B cell (primary cell): Measurements from ENCODE around the gene SRGAP1. TPM values are rescaled to one million over a fixed set of nuclear protein-coding genes. Genes with fewer than 3 reads are reported as not detected.

Source experiments
- ATAC-seq: fragments of 200-7000 bp; cut with Tn5 transposase; one replicate; pipeline ENCODE4 v1.10.0; 2021; ENCODE audit warnings: low read depth, mild to moderate bottlenecking, moderate number of reproducible peaks, moderate library complexity
- CTCF ChIA-PET: fragments of 350-600 bp; sonication (Branson Sonifier 250); formaldehyde crosslinking; loops from one replicate; lab custom pipeline; 2021; ENCODE audit warnings: antibody characterized with exemption, inconsistent platforms; lab: Charles Lee
- POLR2A ChIA-PET: fragments of 350-600 bp; sonication (Branson Sonifier 250); formaldehyde crosslinking; loops from one replicate; lab custom pipeline; 2021; ENCODE audit warnings: antibody characterized with exemption; lab: Charles Lee
- DNase-seq: peaks from one replicate; pipeline ENCODE4 v3.0.0; 2013
- H2AFZ ChIP-seq: 2 replicates; pipeline ENCODE4 v1.6.1; 2012; ENCODE audit warnings: mild to moderate bottlenecking, low read depth, low read length; ENCODE audit not compliant: insufficient read depth, poor library complexity, severe bottlenecking
- H3K27ac ChIP-seq, 2 donors: 1 replicate in 1 of 2; 2 replicates in 1 of 2; pipeline ENCODE4 v1.5.1; 2012 to 2013; ENCODE audit warnings: low read length in 2 of 2, mild to moderate bottlenecking in 2 of 2, moderate library complexity in 1 of 2
- H3K27me3 ChIP-seq, 4 experiments: fragments of 200-600 bp in 1 of 4; sonication (generic) in 1 of 4; replicated peaks in 1 of 4; 1 replicate in 2 of 4; 2 replicates in 2 of 4; pipeline versions ENCODE4 v1.6.1 to v1.7.0; 2013 to 2016; ENCODE audit warnings: low read length in 3 of 4, mild to moderate bottlenecking in 2 of 4, mixed read lengths in 1 of 4, moderate library complexity in 1 of 4; ENCODE audit not compliant: insufficient read depth in 4 of 4, control insufficient read depth in 3 of 4; ENCODE audit errors: control extremely low read depth in 1 of 4
- H3K36me3 ChIP-seq, 2 experiments: replicated peaks in 1 of 2; 1 replicate in 1 of 2; 2 replicates in 1 of 2; pipeline versions ENCODE4 v1.6.1 to v1.7.1; 2013; ENCODE audit warnings: low read length in 1 of 2; ENCODE audit not compliant: insufficient read depth in 2 of 2, control insufficient read depth in 1 of 2; ENCODE audit errors: control extremely low read depth in 1 of 2, extremely low read depth in 1 of 2
- H3K4me1 ChIP-seq, 2 donors: fragments of 200-600 bp in 1 of 2; sonication (generic) in 1 of 2; 1 replicate in 1 of 2; 2 replicates in 1 of 2; pipeline versions ENCODE4 v1.5.1 to v1.6.1; 2013 to 2017; ENCODE audit warnings: low read length in 2 of 2; ENCODE audit not compliant: control insufficient read depth in 2 of 2, insufficient read depth in 2 of 2
- H3K4me2 ChIP-seq: replicated peaks from 2 replicates; pipeline ENCODE3; 2012; ENCODE audit warnings: mild to moderate bottlenecking, low read depth, low read length; ENCODE audit not compliant: poor library complexity, severe bottlenecking
- H3K4me3 ChIP-seq, 5 experiments: fragments of 200-600 bp in 1 of 5; sonication (generic) in 1 of 5; 1 replicate in 3 of 5; 2 replicates in 2 of 5; pipeline versions ENCODE4 v1.5.1 to v1.7.0; 2011 to 2016; ENCODE audit warnings: low read length in 4 of 5, mild to moderate bottlenecking in 4 of 5, low read depth in 2 of 5, control low read depth in 1 of 5, moderate library complexity in 1 of 5; ENCODE audit not compliant: insufficient read depth in 1 of 5; ENCODE audit errors: control extremely low read depth in 1 of 5, extremely low read depth in 1 of 5
- H3K79me2 ChIP-seq: fragments of 200-600 bp; sonication (generic); one replicate; pipeline ENCODE4 v1.6.0; 2016; ENCODE audit warnings: low read length; ENCODE audit not compliant: control insufficient read depth, insufficient read depth
- H3K9ac ChIP-seq: fragments of 200-600 bp; sonication (generic); 2 replicates; pipeline ENCODE4 v1.6.1; 2017; ENCODE audit warnings: mild to moderate bottlenecking, low read length, moderate library complexity
- H3K9me3 ChIP-seq, 3 donors: one replicate each; pipeline versions ENCODE4 v1.6.1 to v1.7.1; 2013; ENCODE audit warnings: low read length in 2 of 3; ENCODE audit not compliant: control insufficient read depth in 2 of 3, insufficient read depth in 1 of 3; ENCODE audit errors: control extremely low read depth in 1 of 3
- H4K20me1 ChIP-seq: 2 replicates; pipeline ENCODE4 v1.6.0; 2012; ENCODE audit warnings: mild to moderate bottlenecking, low read length; ENCODE audit not compliant: insufficient read depth, control insufficient read depth, poor library complexity, severe bottlenecking
- H3K27ac Mint-ChIP-seq: one replicate; pipeline ENCODE4 v1.8.0; 2021; ENCODE audit warnings: mixed read lengths
- H3K27me3 Mint-ChIP-seq: one replicate; pipeline ENCODE4 v1.8.0; 2021; ENCODE audit warnings: mixed read lengths
- H3K4me1 Mint-ChIP-seq: one replicate; pipeline ENCODE4 v1.8.0; 2021; ENCODE audit warnings: mixed read lengths
- H3K4me3 Mint-ChIP-seq: one replicate; pipeline ENCODE4 v1.8.0; 2021; ENCODE audit warnings: mixed read lengths
- H3K9me3 Mint-ChIP-seq: one replicate; pipeline ENCODE4 v1.8.0; 2022; ENCODE audit warnings: mixed read lengths; ENCODE audit not compliant: insufficient read depth
- EZH2 ChIP-seq: IDR thresholded peaks from 2 replicates; pipeline ENCODE4 v1.6.1; 2012; ENCODE audit warnings: borderline replicate concordance, low read depth, mild to moderate bottlenecking, moderate library complexity, low read length; ENCODE audit not compliant: insufficient read depth, poor library complexity, severe bottlenecking
- WGBS: methylation state at CpG from one replicate; pipeline ENCODE4 v1.1.5; 2013; ENCODE audit warnings: missing lambda C conversion rate; ENCODE audit not compliant: insufficient coverage; 5-methylcytosine and 5-hydroxymethylcytosine counted together
- intact Hi-C: fragments of 100-400 bp; cut with micrococcal nuclease; formaldehyde crosslinking; loops from one replicate; pipeline ENCODE4 v1.10.0; 2022
- polyA plus RNA-seq: library from polyadenylated mRNA; depleted of rRNA; stranded (reverse); fragments of >200 nt; gene quantifications from 2 replicates; pipeline ENCODE4 v1.2.3, GENCODE V29; 2012
- total RNA-seq, 2 donors: library from RNA; stranded (reverse); fragments of 120-200 nt in 1 of 2; gene quantifications; 1 replicate in 1 of 2; 2 replicates in 1 of 2; pipeline versions ENCODE4 v1.2.3 to v1.2.4, GENCODE V29; 2013 to 2022
- TF ChIP-seq, protein P1 (sequence below): fragments of 200-600 bp; IDR thresholded peaks from one replicate; pipeline ENCODE4 v1.8.0; 2022; ENCODE audit warnings: antibody characterized with exemption, mild to moderate bottlenecking

The SRGAP1 gene
- total and polyA plus RNA-seq, 2 donors (not counting 1 experiment from before 2014, with no cell fraction given): under 0.01 to 0.22 TPM

- Histone ChIP-seq H2AFZ (no peak overlapping the region), H3K9ac (no peak overlapping the region), H3K9me3 (no peaks in the 10 kb centered on the region), H3K36me3 (no peaks in the 10 kb centered on the region), H3K27me3 (no peaks in the 10 kb centered on the region), H4K20me1 (no peaks in the 10 kb centered on the region), H3K4me2 (no peak overlapping the region), H3K27ac (no peak overlapping the region), H3K79me2 (no peaks in the 10 kb centered on the region), H3K4me3 (no peak overlapping the region), H3K4me1 (no peaks in the 10 kb centered on the region)
- ATAC-seq (no peak), DNase-seq (no peak)
- H3K27ac Mint-ChIP-seq: no peak overlapping the region
- intact Hi-C loops: no loop called here
- POLR2A ChIA-PET: no interaction called here
- 72% methylated on average over 10 of the region's 12 CpGs for WGBS
- no peak overlapping the region for H3K4me3 Mint-ChIP-seq
- CTCF ChIA-PET: no interaction called here
- H3K4me1 Mint-ChIP-seq: no peaks in the 10 kb centered on the region
- TF ChIP-seq, protein P1, sequence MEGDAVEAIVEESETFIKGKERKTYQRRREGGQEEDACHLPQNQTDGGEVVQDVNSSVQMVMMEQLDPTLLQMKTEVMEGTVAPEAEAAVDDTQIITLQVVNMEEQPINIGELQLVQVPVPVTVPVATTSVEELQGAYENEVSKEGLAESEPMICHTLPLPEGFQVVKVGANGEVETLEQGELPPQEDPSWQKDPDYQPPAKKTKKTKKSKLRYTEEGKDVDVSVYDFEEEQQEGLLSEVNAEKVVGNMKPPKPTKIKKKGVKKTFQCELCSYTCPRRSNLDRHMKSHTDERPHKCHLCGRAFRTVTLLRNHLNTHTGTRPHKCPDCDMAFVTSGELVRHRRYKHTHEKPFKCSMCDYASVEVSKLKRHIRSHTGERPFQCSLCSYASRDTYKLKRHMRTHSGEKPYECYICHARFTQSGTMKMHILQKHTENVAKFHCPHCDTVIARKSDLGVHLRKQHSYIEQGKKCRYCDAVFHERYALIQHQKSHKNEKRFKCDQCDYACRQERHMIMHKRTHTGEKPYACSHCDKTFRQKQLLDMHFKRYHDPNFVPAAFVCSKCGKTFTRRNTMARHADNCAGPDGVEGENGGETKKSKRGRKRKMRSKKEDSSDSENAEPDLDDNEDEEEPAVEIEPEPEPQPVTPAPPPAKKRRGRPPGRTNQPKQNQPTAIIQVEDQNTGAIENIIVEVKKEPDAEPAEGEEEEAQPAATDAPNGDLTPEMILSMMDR: no peak
- TF ChIP-seq EZH2: no peak
- H3K9me3 Mint-ChIP-seq: no peaks in the 10 kb centered on the region
- H3K27me3 Mint-ChIP-seq: no peaks in the 10 kb centered on the region
These were observed 244.2 kb downstream of the SRGAP1 start for GRCh38 chr12:64088431-64089349.

DNA sequence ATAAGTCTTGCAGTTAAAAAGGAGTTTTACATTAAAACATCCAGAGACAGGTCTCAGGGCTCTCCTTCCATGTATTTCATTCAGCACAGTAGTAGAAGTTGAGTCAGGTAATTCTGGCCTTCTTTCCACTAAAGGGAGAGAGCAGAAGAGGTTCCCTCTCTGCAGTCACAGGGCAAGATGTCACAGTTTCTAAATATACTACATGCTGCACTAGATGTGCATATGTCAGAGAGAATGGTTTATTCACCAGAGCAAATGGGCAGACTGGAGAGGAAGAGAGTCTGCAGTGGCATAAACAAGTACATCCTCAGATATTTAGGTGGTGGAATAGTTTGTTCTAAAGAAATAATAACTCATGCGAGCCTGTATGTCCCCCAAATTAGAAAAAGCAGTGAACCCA is 245.5 kb downstream of the SRGAP1 start:
- ATAC-seq: no peak
- CTCF ChIA-PET: no interaction called here
- no peaks in the 10 kb centered on the region for H3K9me3 Mint-ChIP-seq
- H3K4me1 Mint-ChIP-seq: no peaks in the 10 kb centered on the region
- Histone ChIP-seq H4K20me1 (no peaks in the 10 kb centered on the region), H3K9ac (no peak overlapping the region), H3K4me1 (no peaks in the 10 kb centered on the region), H3K9me3 (no peaks in the 10 kb centered on the region), H3K27ac (no peak overlapping the region), H3K27me3 (no peaks in the 10 kb centered on the region), H2AFZ (no peak overlapping the region), H3K36me3 (no peaks in the 10 kb centered on the region), H3K4me2 (no peak overlapping the region), H3K79me2 (no peaks in the 10 kb centered on the region), H3K4me3 (no peak overlapping the region)
- WGBS: no CpG with 5 or more reads among the region's 1 CpG
- no peak overlapping the region for H3K27ac Mint-ChIP-seq
- TF ChIP-seq EZH2: no peak
- TF ChIP-seq, protein P1: no peak
- no peaks in the 10 kb centered on the region for H3K27me3 Mint-ChIP-seq
- no peak for DNase-seq
- H3K4me3 Mint-ChIP-seq: no peak overlapping the region
- intact Hi-C loops: no loop called here
- POLR2A ChIA-PET: no interaction called here
